ENCODE measurements around the gene SS18L1.

SS18L1 gene

GRCh38 chr20:62156592-62157386 lies 13.2 kb downstream of the SS18L1 start:
- Histone ChIP-seq H3K36me3 (ENCODE audit: insufficient read depth, low read length) (peaks cover 55% of the 10 kb centered on the region; the same call in 1 of the 2 replicates), H3K9me2 (replicated peaks; ENCODE audit: low read depth, low read length) (no peaks in the 10 kb centered on the region), H3F3A (ENCODE audit: low read depth) (no peaks in the 10 kb centered on the region), H4K20me1 (ENCODE audit: insufficient read depth, low read length, poor library complexity, severe bottlenecking) (peaks cover 32% of the 10 kb centered on the region), H3K4me1 (ENCODE audit: insufficient read depth, low read length, poor library complexity, severe bottlenecking) (no peaks in the 10 kb centered on the region), H3K79me2 (ENCODE audit: insufficient read depth, low read length) (peaks cover 79% of the 10 kb centered on the region), H3K9me3 (ENCODE audit: insufficient read depth, low read depth, low read length) (no peaks in the 10 kb centered on the region), H3K4me3 (ENCODE audit: low read length, poor library complexity, severe bottlenecking) (no peak overlapping the region), H3K4me2 (ENCODE audit: low read depth, low read length, poor library complexity, severe bottlenecking) (no peak overlapping the region), H3K9ac (ENCODE audit: low read depth, low read length, poor library complexity, severe bottlenecking) (no peak overlapping the region), H3K27me3 (ENCODE audit: insufficient read depth, low read length, poor library complexity, severe bottlenecking) (no peaks in the 10 kb centered on the region), H2AFZ (ENCODE audit: low read length) (no peak overlapping the region)
- TF ChIP-seq CTCF (conservative IDR thresholded peaks at IDR 0.05; ENCODE audit: low read length) (peak; percentile 79), EZH2phosphoT487 (IDR thresholded peaks at IDR 0.05; ENCODE audit: borderline replicate concordance) (no peak)

- peaks cover 30% of the 10 kb centered on the region for H4K20me1 ChIP-seq (ENCODE audit: insufficient read depth, low read length, poor library complexity, severe bottlenecking)
- no peaks in the 10 kb centered on the region for H3F3A ChIP-seq (ENCODE audit: low read depth)
- H3K4me2 ChIP-seq (ENCODE audit: low read depth, low read length, poor library complexity, severe bottlenecking), result no peak overlapping the region
- no peak overlapping the region for H3K9ac ChIP-seq (ENCODE audit: low read depth, low read length, poor library complexity, severe bottlenecking)
- no peaks in the 10 kb centered on the region for H3K9me3 ChIP-seq (ENCODE audit: insufficient read depth, low read depth, low read length)
- H3K9me2 ChIP-seq (replicated peaks; ENCODE audit: low read depth, low read length), result no peaks in the 10 kb centered on the region
- peaks cover 56% of the 10 kb centered on the region; the same call in 1 of the 2 replicates for H3K36me3 ChIP-seq (ENCODE audit: insufficient read depth, low read length)
- no peak overlapping the region for H2AFZ ChIP-seq (ENCODE audit: low read length)
- H3K27me3 ChIP-seq (ENCODE audit: insufficient read depth, low read length, poor library complexity, severe bottlenecking), result no peaks in the 10 kb centered on the region
- H3K4me3 ChIP-seq (ENCODE audit: low read length, poor library complexity, severe bottlenecking), result no peak overlapping the region
- peaks cover 72% of the 10 kb centered on the region for H3K79me2 ChIP-seq (ENCODE audit: insufficient read depth, low read length)
- no peaks in the 10 kb centered on the region for H3K4me1 ChIP-seq (ENCODE audit: insufficient read depth, low read length, poor library complexity, severe bottlenecking)
- TF ChIP-seq EZH2phosphoT487 (IDR thresholded peaks at IDR 0.05; ENCODE audit: borderline replicate concordance), result no peak
- no peak for TF ChIP-seq CTCF (conservative IDR thresholded peaks at IDR 0.05; ENCODE audit: low read length)
These were observed 14.0 kb downstream of the SS18L1 start for GRCh38 chr20:62157387-62158087.

GRCh38 chr20:62158088-62158400 lies 14.5 kb downstream of the SS18L1 start:
- H3K79me2 ChIP-seq (ENCODE audit: insufficient read depth, low read length), result peaks cover 67% of the 10 kb centered on the region
- H3K4me3 ChIP-seq (ENCODE audit: low read length, poor library complexity, severe bottlenecking), result no peak overlapping the region
- no peaks in the 10 kb centered on the region for H3K4me1 ChIP-seq (ENCODE audit: insufficient read depth, low read length, poor library complexity, severe bottlenecking)
- H3K9me2 ChIP-seq (replicated peaks; ENCODE audit: low read depth, low read length), result no peaks in the 10 kb centered on the region
- peaks cover 27% of the 10 kb centered on the region for H4K20me1 ChIP-seq (ENCODE audit: insufficient read depth, low read length, poor library complexity, severe bottlenecking)
- no peaks in the 10 kb centered on the region for H3F3A ChIP-seq (ENCODE audit: low read depth)
- no peak overlapping the region for H3K9ac ChIP-seq (ENCODE audit: low read depth, low read length, poor library complexity, severe bottlenecking)
- no peaks in the 10 kb centered on the region for H3K27me3 ChIP-seq (ENCODE audit: insufficient read depth, low read length, poor library complexity, severe bottlenecking)
- no peak overlapping the region for H2AFZ ChIP-seq (ENCODE audit: low read length)
- H3K9me3 ChIP-seq (ENCODE audit: insufficient read depth, low read depth, low read length), result no peaks in the 10 kb centered on the region
- no peak for TF ChIP-seq CTCF (conservative IDR thresholded peaks at IDR 0.05; ENCODE audit: low read length)
- no peak for TF ChIP-seq EZH2phosphoT487 (IDR thresholded peaks at IDR 0.05; ENCODE audit: borderline replicate concordance)
- peaks cover 56% of the 10 kb centered on the region; the same call in 1 of the 2 replicates for H3K36me3 ChIP-seq (ENCODE audit: insufficient read depth, low read length)
- no peak overlapping the region for H3K4me2 ChIP-seq (ENCODE audit: low read depth, low read length, poor library complexity, severe bottlenecking)
